Measurements from ENCODE around the gene ZNF283. TPM values are rescaled to one million over a fixed set of nuclear protein-coding genes. Genes with fewer than 3 reads are reported as not detected.

The ZNF283 gene
- total and polyA plus RNA-seq, 9 of the 15 experiments (the other 6 are each of a cell fraction or from before 2014, with no cell fraction given), result 6.0 to 19.5 (median 9.8) TPM

- TF ChIP-seq ETS1 (conservative IDR thresholded peaks at IDR 0.05; ENCODE audit: control insufficient read depth, low read depth, low read length) (no peak), KLF1 (tag; IDR thresholded peaks at IDR 0.05) (no peak), PTTG1 (tag; IDR thresholded peaks at IDR 0.05; ENCODE audit: low read depth) (no peak), NR1H2 (CRISPR knock-in tag; IDR thresholded peaks at IDR 0.05) (no peak), NR2F6 (CRISPR knock-in tag; IDR thresholded peaks at IDR 0.05) (no peak), MAFF (IDR thresholded peaks at IDR 0.05; ENCODE audit: low read length) (no peak), BHLHE40 (IDR thresholded peaks at IDR 0.05; ENCODE audit: low read length) (no peak), TGIF2 (CRISPR knock-in tag; IDR thresholded peaks at IDR 0.05) (peak; percentile 62; the same call in 1 of the 2 replicates), ZFPM2 (CRISPR knock-in tag; IDR thresholded peaks at IDR 0.05) (no peak), TEAD2 (tag; IDR thresholded peaks at IDR 0.05) (peak; percentile 59; the same call in 1 of the 2 replicates), STAG1 (CRISPR knock-in tag; IDR thresholded peaks at IDR 0.05; ENCODE audit: borderline replicate concordance) (peak; percentile 54; the same call in 1 of the 2 replicates), ZNF280A (IDR thresholded peaks at IDR 0.05; ENCODE audit: low read depth, partially characterized antibody) (no peak), PTBP1 (IDR thresholded peaks at IDR 0.05; ENCODE audit: low read depth, low read length) (no peak), EHMT2 (IDR thresholded peaks at IDR 0.05) (peak; percentile 100), POLR2B (IDR thresholded peaks at IDR 0.05; ENCODE audit: low read depth, partially characterized antibody) (no peak), THRAP3 (IDR thresholded peaks at IDR 0.05; ENCODE audit: borderline replicate concordance) (no peak), CHD1 (IDR thresholded peaks at IDR 0.05; ENCODE audit: low read length) (no peak), PRPF4 (IDR thresholded peaks at IDR 0.05; ENCODE audit: insufficient read depth, low read depth, low read length, poor library complexity, severe bottlenecking) (no peak), ZC3H11A (IDR thresholded peaks at IDR 0.05; ENCODE audit: low read depth, low read length) (no peak), SNAPC5 (CRISPR knock-in tag; IDR thresholded peaks at IDR 0.05) (no peak), ZNF212 (CRISPR knock-in tag; IDR thresholded peaks at IDR 0.05) (no peak)
- TF ChIP-seq, protein P1, sequence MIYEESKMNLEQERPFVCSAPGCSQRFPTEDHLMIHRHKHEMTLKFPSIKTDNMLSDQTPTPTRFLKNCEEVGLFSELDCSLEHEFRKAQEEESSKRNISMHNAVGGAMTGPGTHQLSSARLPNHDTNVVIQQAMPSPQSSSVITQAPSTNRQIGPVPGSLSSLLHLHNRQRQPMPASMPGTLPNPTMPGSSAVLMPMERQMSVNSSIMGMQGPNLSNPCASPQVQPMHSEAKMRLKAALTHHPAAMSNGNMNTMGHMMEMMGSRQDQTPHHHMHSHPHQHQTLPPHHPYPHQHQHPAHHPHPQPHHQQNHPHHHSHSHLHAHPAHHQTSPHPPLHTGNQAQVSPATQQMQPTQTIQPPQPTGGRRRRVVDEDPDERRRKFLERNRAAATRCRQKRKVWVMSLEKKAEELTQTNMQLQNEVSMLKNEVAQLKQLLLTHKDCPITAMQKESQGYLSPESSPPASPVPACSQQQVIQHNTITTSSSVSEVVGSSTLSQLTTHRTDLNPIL (CRISPR knock-in tag; IDR thresholded peaks at IDR 0.05), result no peak
- TF ChIP-seq, protein P2, sequence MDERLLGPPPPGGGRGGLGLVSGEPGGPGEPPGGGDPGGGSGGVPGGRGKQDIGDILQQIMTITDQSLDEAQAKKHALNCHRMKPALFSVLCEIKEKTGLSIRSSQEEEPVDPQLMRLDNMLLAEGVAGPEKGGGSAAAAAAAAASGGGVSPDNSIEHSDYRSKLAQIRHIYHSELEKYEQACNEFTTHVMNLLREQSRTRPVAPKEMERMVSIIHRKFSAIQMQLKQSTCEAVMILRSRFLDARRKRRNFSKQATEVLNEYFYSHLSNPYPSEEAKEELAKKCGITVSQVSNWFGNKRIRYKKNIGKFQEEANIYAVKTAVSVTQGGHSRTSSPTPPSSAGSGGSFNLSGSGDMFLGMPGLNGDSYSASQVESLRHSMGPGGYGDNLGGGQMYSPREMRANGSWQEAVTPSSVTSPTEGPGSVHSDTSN (CRISPR knock-in tag; IDR thresholded peaks at IDR 0.05; ENCODE audit: low read depth), result no peak
- TF ChIP-seq, protein P2 (tag; conservative IDR thresholded peaks at IDR 0.05; ENCODE audit: low read depth), result peak; percentile 38; the same call in 1 of the 2 replicates
Observed at GRCh38 chr19:43789029-43789428, 38.1 kb upstream of the ZNF283 start (continued).

All from K562 (cell line).